Panc1 (cell line): ENCODE measurements around the gene EXOC7.

Experiments
- CTCF ChIP-seq: fragments of 450-650 bp; IDR thresholded peaks from 2 replicates; pipeline ENCODE4 v1.5.1; 2017; ENCODE audit warnings: mild to moderate bottlenecking
- POLR2AphosphoS5 ChIP-seq: IDR thresholded peaks from 2 replicates; pipeline ENCODE4 v1.6.1; 2012; ENCODE audit warnings: mild to moderate bottlenecking, low read depth, low read length, moderate library complexity
- REST ChIP-seq, 2 experiments: IDR thresholded peaks; 2 replicates each; pipeline ENCODE4 v1.6.1; 2011 to 2012; ENCODE audit warnings: low read depth in 2 of 2, control low read depth in 1 of 2, low read length in 1 of 2, mild to moderate bottlenecking in 1 of 2, moderate library complexity in 1 of 2; ENCODE audit not compliant: insufficient read depth in 1 of 2
- SIN3A ChIP-seq: IDR thresholded peaks from 2 replicates; pipeline ENCODE4 v1.6.1; 2012; ENCODE audit warnings: low read depth, mild to moderate bottlenecking, low read length, moderate library complexity, borderline replicate concordance; ENCODE audit not compliant: insufficient read depth
- TCF7L2 ChIP-seq: IDR thresholded peaks from 2 replicates; pipeline ENCODE4 v1.6.1; 2011; ENCODE audit warnings: mild to moderate bottlenecking, low read depth, low read length, inconsistent platforms

GRCh38 chr17:76087531-76087930 is 16.1 kb downstream of the EXOC7 start:
- TF ChIP-seq CTCF (no peak), POLR2AphosphoS5 (peak; percentile 5; the same call in 1 of the 2 replicates), REST (IDR thresholded peaks at IDR 0.05; ENCODE audit: insufficient read depth in 1 of 2, low read depth in 2 of 2, low read length in 1 of 2) (no peak), TCF7L2 (no peak), SIN3A (no peak)
